Hepatocyte (in vitro differentiated cells): Measurements from ENCODE around the gene FAR1.

Experiments used
- CTCF ChIP-seq: fragments of 200-600 bp; sonication (generic); IDR thresholded peaks from 2 replicates; pipeline ENCODE4 v1.5.1; 2016; ENCODE audit warnings: antibody characterized with exemption, mild to moderate bottlenecking; ENCODE audit not compliant: poor library complexity
- EZH2 ChIP-seq: fragments of 200-600 bp; sonication (generic); IDR thresholded peaks from 2 replicates; pipeline ENCODE4 v1.6.1; 2016; ENCODE audit warnings: antibody characterized with exemption, mild to moderate bottlenecking, borderline replicate concordance
- EZH2phosphoT487 ChIP-seq: fragments of 200-600 bp; sonication (generic); IDR thresholded peaks from one replicate; pipeline ENCODE4 v1.6.1; 2018; ENCODE audit warnings: antibody characterized with exemption, mild to moderate bottlenecking, low read depth, moderate library complexity; ENCODE audit not compliant: unreplicated experiment, severe bottlenecking

- TF ChIP-seq CTCF (no peak), EZH2phosphoT487 (no peak), EZH2 (no peak)
Observed at GRCh38 chr11:13629779-13630178, 38.7 kb upstream of the FAR1 start.
